ENCODE results near the gene CCDC148.

CCDC148 gene

DNA sequence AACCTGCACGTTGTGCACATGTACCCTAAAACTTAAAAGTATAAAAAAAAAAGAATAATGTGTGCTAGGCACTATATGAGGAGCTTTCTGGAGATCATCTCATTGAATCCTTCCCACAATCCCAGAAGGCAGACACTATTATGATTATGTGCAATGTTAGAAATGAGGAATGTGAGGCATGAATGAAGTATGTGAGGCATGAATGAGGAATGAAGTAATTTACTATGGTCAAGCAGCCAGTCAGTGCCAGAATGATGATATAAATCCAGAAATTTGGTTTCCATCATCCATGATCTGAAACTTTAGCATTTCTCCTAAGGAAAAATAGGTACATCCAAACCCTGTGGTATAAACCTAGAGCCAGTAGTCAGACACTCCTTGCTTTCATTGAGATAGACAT is 42.0 kb downstream of the CCDC148 start:
- peaks cover 32% of the 10 kb centered on the region for H3K27me3 Mint-ChIP-seq
- H3K9me3 Mint-ChIP-seq = peaks cover 29% of the 10 kb centered on the region
- H3K4me1 Mint-ChIP-seq (ENCODE audit: low read depth) = no peaks in the 10 kb centered on the region
- H3K27ac Mint-ChIP-seq = no peak overlapping the region
- no peak for DNase-seq
- H3K4me3 Mint-ChIP-seq = no peak overlapping the region
- no peaks in the 10 kb centered on the region for H3K36me3 Mint-ChIP-seq (ENCODE audit: low read depth)

DNA sequence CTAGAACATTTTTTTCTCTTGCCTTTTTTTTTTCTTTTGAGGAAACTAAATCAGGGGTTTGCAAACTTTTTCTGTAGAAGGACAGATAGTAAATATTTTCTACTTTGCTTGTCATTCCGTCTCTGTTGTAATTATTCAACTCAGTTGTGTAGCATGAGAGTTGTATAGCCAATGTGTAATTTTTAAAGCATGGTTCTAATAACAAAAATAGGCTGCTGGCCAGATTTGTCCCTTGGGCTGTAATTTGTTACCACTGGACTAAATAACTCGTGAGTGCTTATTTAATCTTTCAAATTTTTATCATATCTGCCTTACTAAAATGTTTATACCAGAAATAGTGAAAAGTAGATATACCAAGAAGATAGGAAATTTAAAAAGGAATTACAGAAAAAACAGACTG is 43.0 kb downstream of the CCDC148 start:
- Mint-ChIP-seq H3K4me1 (ENCODE audit: low read depth) (no peaks in the 10 kb centered on the region), H3K9me3 (peaks cover 29% of the 10 kb centered on the region), H3K4me3 (no peak overlapping the region), H3K27me3 (peaks cover 38% of the 10 kb centered on the region), H3K36me3 (ENCODE audit: low read depth) (no peaks in the 10 kb centered on the region), H3K27ac (no peak overlapping the region)
- DNase-seq = no peak

DNA sequence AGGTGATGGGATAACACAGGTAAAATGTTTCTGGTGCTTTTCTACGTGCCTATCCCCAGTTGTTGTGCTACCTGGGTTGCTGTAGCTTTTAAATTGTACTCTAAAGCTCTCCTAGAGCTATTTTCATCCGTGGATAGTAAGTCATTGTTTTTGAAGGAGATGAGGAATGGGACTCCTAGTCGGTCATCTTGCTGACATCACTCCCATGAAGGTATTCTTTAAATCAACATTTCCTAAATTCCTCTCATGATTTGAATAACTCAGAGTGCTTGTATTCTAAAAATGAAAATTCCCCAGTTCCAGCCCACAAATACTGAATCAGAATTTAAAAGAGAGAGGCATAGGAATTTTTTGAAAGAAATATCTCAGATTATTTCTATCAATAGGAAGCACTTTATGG is 44.3 kb downstream of the CCDC148 start:
- Mint-ChIP-seq H3K27ac (no peak overlapping the region), H3K4me1 (ENCODE audit: low read depth) (no peaks in the 10 kb centered on the region), H3K4me3 (no peak overlapping the region), H3K27me3 (peaks cover 34% of the 10 kb centered on the region), H3K9me3 (peaks cover 29% of the 10 kb centered on the region), H3K36me3 (ENCODE audit: low read depth) (no peaks in the 10 kb centered on the region)
- no peak for DNase-seq

DNA sequence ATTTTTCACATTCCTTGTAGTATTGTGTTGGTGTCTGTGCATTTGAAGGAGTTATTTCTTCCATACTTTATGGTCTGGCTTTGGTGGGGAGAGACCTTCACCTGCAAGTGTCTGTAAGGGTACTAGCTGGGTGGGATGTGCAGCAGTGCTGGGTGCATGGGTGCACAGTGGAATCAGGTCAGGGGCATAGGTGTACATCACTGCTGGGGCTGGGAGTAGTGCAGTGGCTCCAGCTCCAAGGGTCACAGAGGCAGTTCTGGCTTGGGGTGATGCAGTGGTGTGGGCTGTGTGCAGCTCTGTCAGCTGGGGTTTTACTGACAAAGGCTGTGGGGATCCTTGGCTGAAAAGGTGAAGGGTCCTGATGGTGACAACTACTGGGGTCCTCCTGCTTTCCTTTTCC is 44.8 kb downstream of the CCDC148 start:
- H3K4me1 Mint-ChIP-seq (ENCODE audit: low read depth) = no peaks in the 10 kb centered on the region
- DNase-seq = no peak
- no peaks in the 10 kb centered on the region for H3K36me3 Mint-ChIP-seq (ENCODE audit: low read depth)
- no peak overlapping the region for H3K4me3 Mint-ChIP-seq
- H3K27ac Mint-ChIP-seq = no peak overlapping the region
- H3K27me3 Mint-ChIP-seq = peaks cover 36% of the 10 kb centered on the region
- peaks cover 28% of the 10 kb centered on the region for H3K9me3 Mint-ChIP-seq

DNA sequence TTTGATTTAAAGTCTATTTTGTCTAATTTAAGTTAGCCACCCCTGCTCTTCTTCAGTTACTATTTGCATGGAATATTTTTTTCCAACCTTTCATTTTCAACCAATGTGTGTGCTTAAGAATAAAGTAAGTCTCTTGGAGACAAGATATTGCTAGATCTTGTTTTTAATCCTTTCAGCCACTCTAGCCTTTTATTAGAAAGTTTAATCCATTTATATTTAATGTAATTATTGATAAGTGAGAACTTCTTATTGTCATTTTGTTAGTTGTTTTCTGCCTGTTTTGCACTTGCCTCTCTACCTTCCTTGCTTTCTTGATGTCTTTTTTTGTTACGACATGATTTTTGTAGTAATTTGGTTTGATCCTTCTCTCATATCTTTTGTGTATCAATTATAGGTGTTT is 46.4 kb downstream of the CCDC148 start:
- no peaks in the 10 kb centered on the region for H3K36me3 Mint-ChIP-seq (ENCODE audit: low read depth)
- H3K4me3 Mint-ChIP-seq = no peak overlapping the region
- no peaks in the 10 kb centered on the region for H3K4me1 Mint-ChIP-seq (ENCODE audit: low read depth)
- no peak for DNase-seq
- H3K27me3 Mint-ChIP-seq = peaks cover 30% of the 10 kb centered on the region
- H3K9me3 Mint-ChIP-seq = peaks cover 19% of the 10 kb centered on the region
- H3K27ac Mint-ChIP-seq = no peak overlapping the region

DNA sequence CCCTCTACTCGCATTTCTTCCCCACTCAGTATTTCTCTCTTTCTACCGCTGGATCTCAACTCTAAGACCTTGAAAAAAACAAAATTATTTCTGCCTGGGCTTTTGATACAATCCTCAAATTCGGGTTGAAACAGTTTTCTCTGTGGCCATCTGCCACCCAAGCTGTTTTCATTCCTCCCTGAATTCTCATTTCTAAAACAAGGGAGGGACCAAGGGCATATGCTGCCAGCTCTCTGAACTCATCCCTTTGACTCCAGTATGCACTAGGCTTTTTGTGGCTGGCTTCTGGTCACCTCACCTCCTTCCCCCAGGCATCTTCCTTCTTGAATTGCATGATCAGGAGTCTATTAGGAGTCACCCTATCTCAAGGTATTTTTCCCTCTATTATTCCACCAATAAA is 49.5 kb downstream of the CCDC148 start:
- Mint-ChIP-seq H3K36me3 (ENCODE audit: low read depth) (no peaks in the 10 kb centered on the region), H3K27ac (no peak overlapping the region), H3K9me3 (peaks cover 16% of the 10 kb centered on the region), H3K27me3 (peaks cover 19% of the 10 kb centered on the region), H3K4me3 (no peak overlapping the region), H3K4me1 (ENCODE audit: low read depth) (no peaks in the 10 kb centered on the region)
- DNase-seq = no peak

DNA sequence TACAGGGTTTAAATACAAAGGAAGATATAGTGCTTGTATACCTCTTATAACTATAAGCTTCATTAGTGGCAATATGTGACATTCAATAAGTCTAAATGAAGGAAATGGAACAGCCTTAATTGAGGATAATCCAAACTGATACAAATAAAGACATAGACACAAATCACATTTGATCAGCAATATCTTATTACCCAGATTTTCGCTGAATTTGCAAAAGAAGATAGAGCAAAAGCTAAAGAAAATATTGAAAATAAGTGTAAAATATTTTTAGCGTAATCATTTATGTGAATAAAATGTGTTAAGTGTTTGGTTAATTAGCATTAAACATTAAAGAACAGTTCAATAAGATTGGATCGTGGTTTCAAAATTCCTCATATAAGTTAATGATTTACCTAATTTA is 51.2 kb downstream of the CCDC148 start:
- H3K9me3 Mint-ChIP-seq = peaks cover 7% of the 10 kb centered on the region
- no peaks in the 10 kb centered on the region for H3K36me3 Mint-ChIP-seq (ENCODE audit: low read depth)
- no peak overlapping the region for H3K4me3 Mint-ChIP-seq
- peaks cover 21% of the 10 kb centered on the region for H3K27me3 Mint-ChIP-seq
- no peaks in the 10 kb centered on the region for H3K4me1 Mint-ChIP-seq (ENCODE audit: low read depth)
- no peak for DNase-seq
- no peak overlapping the region for H3K27ac Mint-ChIP-seq

DNA sequence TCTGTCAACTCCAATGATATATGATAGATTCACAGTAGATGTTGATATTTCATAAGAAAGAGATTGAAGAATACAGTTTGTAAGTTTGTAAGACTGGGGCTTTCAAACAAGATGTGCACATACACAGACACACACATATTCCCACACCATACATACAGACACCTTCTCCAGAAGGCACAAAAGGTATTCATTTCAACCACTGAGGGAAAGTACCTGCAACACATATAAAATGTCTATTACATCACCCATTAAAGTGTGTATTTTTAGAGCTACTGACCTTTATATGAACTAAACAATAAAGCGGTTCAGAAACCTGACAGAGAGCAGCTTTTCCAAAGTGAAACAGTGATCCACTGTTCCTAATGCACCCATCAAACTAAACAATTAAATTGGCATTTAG is 53.3 kb downstream of the CCDC148 start:
- H3K9me3 Mint-ChIP-seq = peaks cover 6% of the 10 kb centered on the region
- H3K4me1 Mint-ChIP-seq (ENCODE audit: low read depth) = no peaks in the 10 kb centered on the region
- peaks cover 30% of the 10 kb centered on the region for H3K27me3 Mint-ChIP-seq
- DNase-seq = no peak
- no peak overlapping the region for H3K4me3 Mint-ChIP-seq
- no peaks in the 10 kb centered on the region for H3K36me3 Mint-ChIP-seq (ENCODE audit: low read depth)
- no peak overlapping the region for H3K27ac Mint-ChIP-seq

DNA sequence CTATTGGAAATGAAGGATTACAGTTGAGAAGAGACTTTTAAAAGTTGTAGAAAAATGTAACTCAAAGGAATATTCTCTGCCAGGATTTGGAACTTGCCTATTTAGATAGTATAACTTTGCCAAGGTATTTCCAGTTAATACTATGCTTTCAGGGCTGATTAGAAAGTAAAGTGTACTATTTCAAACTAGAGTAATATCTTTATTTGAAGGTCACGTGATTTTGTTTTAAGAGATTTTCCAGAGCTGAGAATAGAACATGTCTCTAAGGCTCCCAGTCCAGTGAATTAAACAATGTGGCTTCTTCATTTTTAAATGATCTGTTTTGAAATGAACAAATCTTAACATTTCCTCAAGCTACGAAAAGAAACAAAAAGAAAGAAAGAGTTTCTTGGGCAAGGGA is 53.9 kb downstream of the CCDC148 start:
- H3K36me3 Mint-ChIP-seq (ENCODE audit: low read depth) = no peaks in the 10 kb centered on the region
- DNase-seq = no peak
- H3K4me3 Mint-ChIP-seq = no peak overlapping the region
- peaks cover 34% of the 10 kb centered on the region for H3K27me3 Mint-ChIP-seq
- no peaks in the 10 kb centered on the region for H3K4me1 Mint-ChIP-seq (ENCODE audit: low read depth)
- peaks cover 6% of the 10 kb centered on the region for H3K9me3 Mint-ChIP-seq
- H3K27ac Mint-ChIP-seq = no peak overlapping the region

DNA sequence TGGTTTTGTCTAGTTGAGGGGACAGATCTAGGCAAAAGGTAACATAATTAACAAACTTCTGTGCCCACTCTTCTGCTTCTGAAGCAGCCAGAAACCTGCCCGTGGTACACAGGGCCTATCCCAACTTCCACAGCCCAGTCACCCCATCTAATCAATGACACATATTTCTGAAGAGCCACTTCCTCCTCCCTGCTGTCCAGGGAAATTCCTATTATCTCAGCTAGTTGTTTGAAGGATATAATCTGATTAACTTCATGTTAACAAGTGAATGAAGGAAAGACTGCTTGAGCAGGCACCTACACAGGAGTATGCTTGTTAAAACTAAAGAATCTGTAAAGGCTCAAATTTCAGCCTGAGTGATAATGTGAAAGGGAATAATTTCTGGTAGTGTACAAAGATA is 61.4 kb downstream of the CCDC148 start:
- no peak for DNase-seq
- Mint-ChIP-seq H3K9me3 (peaks cover 4% of the 10 kb centered on the region), H3K4me1 (ENCODE audit: low read depth) (peaks cover 9% of the 10 kb centered on the region), H3K27ac (no peak overlapping the region), H3K4me3 (no peak overlapping the region), H3K36me3 (ENCODE audit: low read depth) (no peaks in the 10 kb centered on the region), H3K27me3 (peaks cover 40% of the 10 kb centered on the region)

DNA sequence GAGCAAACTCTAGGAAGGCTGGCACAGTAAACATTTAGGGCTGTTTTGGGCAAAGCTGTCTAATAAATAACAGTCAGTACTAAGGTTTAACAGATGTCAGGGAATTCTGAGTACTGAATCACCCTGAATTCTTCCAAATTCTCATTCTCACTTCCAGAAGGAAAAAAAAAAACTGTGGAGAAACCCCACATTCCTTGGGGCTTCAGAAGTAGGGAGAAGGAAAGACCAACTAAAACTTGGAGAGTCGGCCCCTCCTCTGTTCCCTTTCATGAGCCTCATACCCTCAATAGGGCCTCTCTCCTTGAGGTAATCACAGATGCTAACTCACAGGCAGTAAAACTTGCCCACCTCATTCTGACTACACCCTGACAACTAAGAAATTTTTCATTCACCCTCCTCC is 62.1 kb downstream of the CCDC148 start:
- H3K27ac Mint-ChIP-seq = no peak overlapping the region
- no peak overlapping the region for H3K4me3 Mint-ChIP-seq
- peaks cover 33% of the 10 kb centered on the region for H3K27me3 Mint-ChIP-seq
- peaks cover 9% of the 10 kb centered on the region for H3K4me1 Mint-ChIP-seq (ENCODE audit: low read depth)
- H3K9me3 Mint-ChIP-seq = no peaks in the 10 kb centered on the region
- no peaks in the 10 kb centered on the region for H3K36me3 Mint-ChIP-seq (ENCODE audit: low read depth)
- DNase-seq = no peak

DNA sequence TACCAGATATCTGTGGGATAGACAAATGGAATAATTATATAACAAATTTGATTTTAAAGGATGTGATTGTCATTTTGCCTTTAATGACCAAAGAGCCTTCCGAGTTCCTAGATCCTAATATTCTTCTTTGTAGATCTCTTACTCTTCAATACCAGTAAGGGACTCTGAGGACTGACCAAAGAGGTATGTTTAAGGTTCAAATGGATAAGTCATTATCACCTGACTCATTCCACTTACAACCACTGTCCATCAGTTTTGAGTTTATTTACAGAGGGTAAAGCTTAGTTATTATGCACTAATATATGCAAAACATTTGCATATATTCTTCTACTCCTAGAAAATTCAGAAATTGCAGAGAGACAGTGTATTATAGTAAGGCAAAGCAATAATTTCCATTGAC is 62.7 kb downstream of the CCDC148 start:
- Mint-ChIP-seq H3K27me3 (peaks cover 30% of the 10 kb centered on the region), H3K4me1 (ENCODE audit: low read depth) (peaks cover 9% of the 10 kb centered on the region), H3K4me3 (no peak overlapping the region), H3K27ac (no peak overlapping the region), H3K36me3 (ENCODE audit: low read depth) (no peaks in the 10 kb centered on the region), H3K9me3 (no peaks in the 10 kb centered on the region)
- DNase-seq = no peak

DNA sequence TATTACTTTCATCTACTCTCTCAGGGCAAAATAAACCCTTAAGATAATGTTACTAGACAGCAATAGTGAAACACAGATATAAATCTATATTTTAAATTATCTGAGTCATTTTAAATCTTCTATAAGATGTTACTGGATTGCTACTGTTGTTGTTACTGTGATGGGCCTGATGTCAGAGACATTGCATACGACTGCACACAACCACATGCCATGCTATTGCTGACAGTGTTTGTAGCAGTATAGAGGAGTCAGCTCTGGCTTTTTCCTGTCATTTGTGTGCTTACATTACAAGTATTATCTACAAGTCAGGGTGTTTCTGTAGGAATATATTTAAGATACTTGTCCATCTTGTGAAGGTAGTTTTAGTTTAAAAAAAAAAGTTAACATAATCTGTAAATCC is 63.9 kb downstream of the CCDC148 start:
- Mint-ChIP-seq H3K27ac (no peak overlapping the region), H3K9me3 (no peaks in the 10 kb centered on the region), H3K36me3 (ENCODE audit: low read depth) (no peaks in the 10 kb centered on the region), H3K4me1 (ENCODE audit: low read depth) (peaks cover 9% of the 10 kb centered on the region), H3K27me3 (peaks cover 18% of the 10 kb centered on the region), H3K4me3 (no peak overlapping the region)
- no peak for DNase-seq

DNA sequence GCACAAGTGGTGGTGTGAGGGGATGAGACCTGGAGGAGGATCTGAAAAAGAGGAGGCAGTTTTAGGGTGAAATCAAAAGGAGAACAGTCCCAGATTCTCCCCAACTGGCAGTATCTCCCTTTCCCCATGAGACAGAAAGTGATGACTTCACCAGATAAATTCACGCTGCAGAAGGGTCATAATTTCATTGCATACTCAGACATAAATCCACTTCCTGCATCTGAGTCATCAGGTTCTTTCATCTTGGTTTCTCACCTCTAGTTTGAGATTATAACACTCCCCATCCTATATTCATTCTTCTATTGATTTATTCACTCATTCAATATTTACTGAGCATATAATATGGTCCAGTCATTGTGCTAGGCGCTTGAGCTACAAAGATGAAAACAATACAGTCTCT is 64.7 kb downstream of the CCDC148 start:
- Mint-ChIP-seq H3K36me3 (ENCODE audit: low read depth) (no peaks in the 10 kb centered on the region), H3K27ac (peak overlapping the region; percentile 57), H3K4me3 (no peak overlapping the region)

DNA sequence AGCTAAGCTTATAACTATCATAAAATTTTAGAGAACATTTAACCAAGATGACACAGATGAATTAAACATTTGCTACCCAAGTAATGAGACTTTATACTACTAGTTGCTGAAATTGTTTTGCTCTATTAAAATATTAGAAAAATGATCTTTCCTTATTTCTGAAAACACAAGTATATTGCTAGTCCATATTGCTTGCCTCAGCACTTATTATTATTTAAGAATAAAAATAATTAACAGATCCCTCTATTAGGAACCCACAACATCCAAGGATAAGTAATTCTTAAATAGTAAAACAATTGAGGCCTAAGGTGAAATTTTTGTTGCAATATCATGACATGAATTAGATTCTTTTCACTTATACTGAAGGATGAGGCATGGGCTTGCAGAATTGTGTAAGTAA is 65.2 kb downstream of the CCDC148 start:
- H3K36me3 Mint-ChIP-seq (ENCODE audit: low read depth) = no peaks in the 10 kb centered on the region
- DNase-seq = no peak
- no peaks in the 10 kb centered on the region for H3K9me3 Mint-ChIP-seq
- H3K4me1 Mint-ChIP-seq (ENCODE audit: low read depth) = peaks cover 9% of the 10 kb centered on the region
- H3K4me3 Mint-ChIP-seq = no peak overlapping the region
- peaks cover 5% of the 10 kb centered on the region for H3K27me3 Mint-ChIP-seq
- peak overlapping the region; percentile 57 for H3K27ac Mint-ChIP-seq

More for the DNA sequence above, 64.7 kb downstream of the CCDC148 start:
- H3K27me3 Mint-ChIP-seq = peaks cover 10% of the 10 kb centered on the region
- H3K9me3 Mint-ChIP-seq = no peaks in the 10 kb centered on the region
- H3K4me1 Mint-ChIP-seq (ENCODE audit: low read depth) = peaks cover 9% of the 10 kb centered on the region
- no peak for DNase-seq

DNA sequence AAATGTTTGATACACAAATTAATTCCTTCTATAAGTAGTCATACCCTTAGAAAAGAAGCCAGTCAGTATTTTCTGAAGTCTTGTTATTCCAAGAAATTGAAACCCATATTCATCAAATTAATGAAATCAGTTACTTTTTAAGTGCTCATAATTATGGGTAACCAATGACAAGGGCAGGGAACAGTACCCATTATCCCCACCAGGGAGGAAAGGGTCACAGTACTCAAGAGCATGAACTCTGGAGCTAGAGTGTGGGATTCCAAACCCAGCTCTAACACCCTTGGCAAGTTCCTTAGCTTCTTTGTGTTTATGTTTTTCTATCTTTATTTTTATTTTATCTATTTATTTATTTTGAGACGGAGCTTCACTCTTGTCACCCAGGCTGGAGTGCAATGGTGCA is 68.4 kb downstream of the CCDC148 start:
- H3K4me1 Mint-ChIP-seq (ENCODE audit: low read depth) = peaks cover 9% of the 10 kb centered on the region
- no peaks in the 10 kb centered on the region for H3K36me3 Mint-ChIP-seq (ENCODE audit: low read depth)
- H3K27ac Mint-ChIP-seq = no peak overlapping the region
- no peak overlapping the region for H3K4me3 Mint-ChIP-seq
- H3K27me3 Mint-ChIP-seq = no peaks in the 10 kb centered on the region
- DNase-seq = no peak
- H3K9me3 Mint-ChIP-seq = no peaks in the 10 kb centered on the region
